NT2/D1 (cell line): ENCODE measurements around the gene FAM170B.

Experiments
- YY1 ChIP-seq: IDR thresholded peaks from 2 replicates; pipeline ENCODE4 v1.6.1; 2011; ENCODE audit not compliant: insufficient read length, insufficient read depth
- ZNF274 ChIP-seq: IDR thresholded peaks from 2 replicates; pipeline ENCODE4 v1.6.1; 2011; ENCODE audit warnings: mild to moderate bottlenecking, low read depth, low read length

DNA sequence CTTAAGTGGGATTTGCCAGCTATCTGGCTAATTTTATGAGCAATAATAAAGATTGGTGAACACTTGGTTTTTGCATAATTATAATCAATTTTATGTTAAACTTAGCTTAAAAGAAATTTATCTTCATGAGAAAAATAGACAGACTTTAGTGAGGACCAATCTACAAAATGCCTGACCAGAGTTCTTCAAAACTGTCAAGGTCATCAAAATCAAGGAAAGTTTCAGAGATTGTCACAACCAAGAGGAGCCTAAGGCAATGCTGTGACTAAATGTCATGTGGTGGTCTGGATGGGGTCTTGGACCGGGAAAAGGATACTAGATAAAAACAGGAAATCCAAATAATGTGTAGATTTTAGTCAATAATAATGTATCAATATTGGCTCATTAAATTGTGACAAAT lies 17.7 kb upstream of the FAM170B start:
- no peak for TF ChIP-seq YY1
- TF ChIP-seq ZNF274 = no peak
